ENCODE measurements around the gene PHIP.
"Not testable (repeated sequence)": the region's sequence is repeated elsewhere in the genome, so short reads cannot be mapped to it uniquely, and the experiment has no call there.

The PHIP gene

DNA sequence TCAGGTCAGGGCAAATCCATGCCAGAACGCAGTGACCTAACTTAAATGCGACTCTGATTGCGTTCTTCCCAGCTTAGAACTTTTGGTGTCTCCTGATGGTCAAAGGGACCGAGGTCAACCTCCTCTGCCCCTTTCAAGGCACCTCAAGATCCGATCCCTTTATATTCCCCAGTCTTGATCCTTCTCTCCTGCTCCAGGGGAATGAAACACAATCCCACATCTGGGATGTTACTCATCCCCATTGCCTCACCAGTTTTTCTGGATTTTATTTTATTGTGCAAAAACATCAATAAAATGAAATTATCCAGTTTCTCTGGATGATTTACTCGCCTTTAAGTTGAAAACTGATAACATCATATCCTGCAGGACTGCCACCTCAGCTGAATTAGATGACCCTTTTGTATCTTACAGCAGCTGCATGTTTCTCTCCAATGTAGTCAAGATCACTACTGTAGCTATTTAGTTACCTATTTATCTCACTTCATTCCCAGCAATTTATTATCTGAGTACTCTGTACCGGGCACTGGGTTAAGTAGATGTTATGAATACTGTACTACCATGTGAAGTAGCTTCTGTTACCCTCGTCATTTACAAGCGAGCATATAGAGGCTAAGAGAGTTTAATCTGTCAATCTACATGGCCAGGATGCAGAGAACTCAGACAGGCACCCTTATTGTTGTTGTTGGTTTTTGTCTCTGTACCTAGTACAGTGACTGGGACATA lies 166.7 kb downstream of the PHIP start:
- no peak for DNase-seq

DNA sequence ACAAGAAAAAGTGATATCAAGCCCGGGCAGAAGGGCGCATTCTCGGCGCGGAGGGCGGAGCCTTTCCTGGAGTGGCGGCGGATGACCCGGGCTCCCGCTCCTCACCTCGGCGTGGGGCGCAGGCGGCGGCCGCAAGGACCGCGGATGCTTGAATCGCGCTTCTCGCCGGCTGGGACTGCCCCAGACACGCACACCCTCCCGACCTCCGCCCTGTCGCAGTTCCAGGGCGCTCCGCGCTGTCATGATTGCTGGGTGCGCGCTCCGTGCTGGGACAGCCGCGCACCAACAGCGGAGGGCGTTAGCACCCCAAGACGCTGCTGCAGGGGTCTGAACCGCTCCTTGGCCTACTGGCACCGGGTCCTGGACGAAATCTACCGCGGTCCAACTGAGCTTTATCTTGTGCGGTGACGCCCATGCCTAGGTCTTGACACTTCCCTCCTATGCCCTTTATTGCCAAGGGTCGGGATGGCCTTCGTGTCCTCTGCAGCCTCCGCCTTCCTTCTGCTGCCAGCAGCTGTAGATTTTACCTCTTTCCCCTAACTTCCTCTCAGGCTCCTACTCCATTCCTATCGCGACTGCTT lies 167.4 kb downstream of the PHIP start:
- DNase-seq: no peak

DNA sequence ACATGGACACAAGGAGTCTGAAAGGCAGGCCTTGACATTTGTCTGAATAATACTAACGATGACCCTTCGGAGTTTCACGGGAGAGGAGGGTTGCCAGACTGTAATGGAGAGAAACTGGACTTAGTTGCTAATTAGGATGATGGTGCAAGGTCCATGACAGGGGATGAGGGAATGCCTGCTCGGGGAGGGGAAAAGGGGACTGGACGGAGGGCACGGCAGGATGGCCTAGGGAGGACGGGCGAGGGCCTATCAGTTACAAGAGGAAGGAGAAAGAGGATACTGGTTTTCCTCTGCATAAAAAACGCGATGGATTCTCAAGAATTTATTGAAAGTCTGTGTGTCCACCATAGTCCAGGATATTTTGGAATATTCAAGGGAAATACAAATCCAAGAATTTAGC lies 168.0 kb downstream of the PHIP start:
- DNase-seq: no peak

DNA sequence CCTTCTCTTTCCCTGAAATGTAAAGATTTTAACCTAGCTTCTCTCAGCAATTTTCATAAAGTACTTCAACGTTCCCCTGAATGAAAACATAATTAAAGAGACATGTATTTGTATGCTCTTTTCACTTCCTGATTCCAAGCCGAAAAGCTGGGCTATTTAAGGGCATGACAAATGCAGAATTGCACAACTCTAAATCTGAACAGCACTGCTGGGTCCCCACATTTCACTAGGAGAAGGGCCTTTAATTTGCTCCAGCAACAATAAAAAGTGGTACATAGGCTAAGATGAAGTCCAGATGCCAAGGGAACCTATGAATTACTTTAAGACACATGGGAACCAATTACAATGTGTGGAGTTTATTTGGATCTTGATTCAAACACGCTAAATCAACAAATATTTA lies 168.7 kb downstream of the PHIP start:
- DNase-seq: no peak

DNA sequence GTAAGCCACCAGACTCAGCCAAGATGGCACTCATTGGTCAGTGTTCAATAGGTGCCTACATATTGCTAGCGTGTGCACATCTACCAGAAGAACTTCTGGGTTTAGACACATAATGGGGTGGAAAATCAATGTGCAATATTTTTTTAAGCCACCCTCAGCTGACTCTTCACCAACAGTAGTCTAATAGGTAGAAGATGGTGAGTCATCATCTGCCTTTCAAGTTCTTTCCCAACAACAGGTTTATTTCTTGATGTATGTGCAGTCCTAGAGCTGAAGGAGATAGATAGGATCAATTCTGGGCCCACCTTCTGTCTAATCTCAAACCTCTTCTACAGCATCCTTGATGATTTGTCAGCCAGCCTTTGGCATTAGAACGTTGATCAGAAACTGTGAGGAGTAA lies 169.4 kb downstream of the PHIP start:
- DNase-seq: no peak

DNA sequence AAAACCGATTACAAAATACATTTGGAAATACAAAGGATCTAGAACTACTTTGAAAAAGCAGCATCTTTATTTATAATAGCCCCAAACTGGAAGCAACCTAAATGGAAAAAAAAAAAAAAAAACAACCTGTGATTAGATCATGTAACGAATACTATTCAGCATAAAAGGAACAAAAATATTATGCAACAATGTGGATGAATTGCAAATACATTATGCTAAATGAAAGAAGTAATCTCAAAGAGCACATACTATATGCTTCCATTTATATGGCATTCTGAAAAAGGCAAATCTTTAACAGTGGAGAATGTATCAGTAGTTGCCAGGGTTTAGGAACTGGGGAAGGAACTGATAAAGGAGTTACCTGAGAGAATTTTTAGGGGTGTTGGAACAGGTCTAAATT lies 181.8 kb downstream of the PHIP start:
- DNase-seq: no peak

DNA sequence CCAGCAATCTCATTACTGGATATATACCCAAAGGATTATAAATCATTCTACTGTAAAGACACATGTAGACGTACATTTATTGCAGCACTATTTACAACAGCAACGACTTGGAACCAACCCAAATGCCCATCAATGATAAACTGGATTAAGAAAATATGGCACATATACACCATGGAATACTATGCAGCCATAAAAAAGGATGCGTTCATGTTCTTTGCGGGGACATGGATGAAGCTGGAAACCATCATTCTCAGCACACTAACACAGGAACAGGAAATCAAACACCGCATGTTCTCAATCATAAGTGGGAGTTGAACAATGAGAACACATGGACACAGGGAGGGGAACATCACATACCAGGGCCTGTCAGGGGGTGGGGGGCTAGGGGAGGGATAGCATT lies 188.2 kb downstream of the PHIP start:
- DNase-seq: not testable (repeated sequence)

Measured in NCI-H2171 treated with DMSO at 0.1 percent for 48 hours (cell line).